Gastroesophageal sphincter (tissue), 3 donors: ENCODE data around the gene DYNLT5.

Experiments used
- CTCF ChIP-seq, 4 experiments: fragments of 200-600 bp in 2 of 4; fragments of 450-650 bp in 2 of 4; sonication (generic) in 1 of 4; IDR thresholded peaks; one replicate each; pipeline ENCODE4 v1.5.1; 2017 to 2019; ENCODE audit warnings: antibody characterized with exemption in 4 of 4, mild to moderate bottlenecking in 2 of 4, moderate library complexity in 2 of 4
- POLR2A ChIP-seq, 2 donors: fragments of 450-650 bp; IDR thresholded peaks; one replicate each; pipeline ENCODE4 v1.6.1; 2017; ENCODE audit warnings: antibody characterized with exemption in 2 of 2, mild to moderate bottlenecking in 2 of 2, moderate library complexity in 1 of 2
- POLR2AphosphoS5 ChIP-seq: sonication (generic); formaldehyde crosslinking; IDR thresholded peaks from one replicate; pipeline ENCODE4 v1.6.1; 2017; ENCODE audit warnings: antibody characterized with exemption

- TF ChIP-seq CTCF (IDR thresholded peaks at IDR 0.05) = no peak
- no peak for TF ChIP-seq POLR2A (IDR thresholded peaks at IDR 0.05)
- TF ChIP-seq POLR2AphosphoS5 = no peak
Observed at GRCh38 chr1:66750577-66750976, 1.7 kb upstream of the DYNLT5 start.
